ENCODE data around the gene SGSM1.
A peak's percentile ranks its signal among the peaks of the same experiment; 100 is the strongest.
"Not testable (repeated sequence)": the region's sequence is repeated elsewhere in the genome, so short reads cannot be mapped to it uniquely, and the experiment has no call there.

Gene SGSM1

GRCh38 chr22:24901448-24901847 lies 95.4 kb downstream of the SGSM1 start:
- no peak for DNase-seq

GRCh38 chr22:24905909-24906308 lies 99.9 kb downstream of the SGSM1 start:
- no peak for DNase-seq

- not testable (repeated sequence) for DNase-seq
These were observed 101.1 kb downstream of the SGSM1 start for GRCh38 chr22:24907101-24907500.

GRCh38 chr22:24920029-24920428 lies 114.0 kb downstream of the SGSM1 start:
- no peak for DNase-seq

- no peak for DNase-seq
These were observed 119.8 kb downstream of the SGSM1 start for GRCh38 chr22:24925586-24926427.

- no peak for DNase-seq
These were observed 120.4 kb downstream of the SGSM1 start for GRCh38 chr22:24926428-24926725.

- no peak for DNase-seq
These were observed 121.0 kb downstream of the SGSM1 start for GRCh38 chr22:24926849-24927579.

- no peak for DNase-seq
These were observed 122.3 kb downstream of the SGSM1 start for GRCh38 chr22:24928322-24928721.

GRCh38 chr22:24930678-24931077 lies 124.7 kb downstream of the SGSM1 start:
- no peak for DNase-seq

- no peak for DNase-seq
These were observed 129.9 kb downstream of the SGSM1 start for GRCh38 chr22:24935771-24936483.

- DNase-seq: peak in 1 of 2 experiments; percentile 6
These were observed 131.1 kb downstream of the SGSM1 start for GRCh38 chr22:24937114-24937513.

- peak in 1 of 2 experiments; percentile 61 for DNase-seq
These were observed 132.8 kb downstream of the SGSM1 start for GRCh38 chr22:24938741-24939341.

GRCh38 chr22:24942301-24942700 lies 136.3 kb downstream of the SGSM1 start:
- DNase-seq: no peak

- no peak for DNase-seq
These were observed 138.4 kb downstream of the SGSM1 start for GRCh38 chr22:24944217-24944937.

- DNase-seq: no peak
These were observed 139.4 kb downstream of the SGSM1 start for GRCh38 chr22:24945430-24945829.

- no peak for DNase-seq
These were observed 141.4 kb downstream of the SGSM1 start for GRCh38 chr22:24947383-24947782.

GRCh38 chr22:24947881-24948280 lies 141.9 kb downstream of the SGSM1 start:
- DNase-seq: no peak

- no peak for DNase-seq
These were observed 142.6 kb downstream of the SGSM1 start for GRCh38 chr22:24948356-24949202.

- no peak for DNase-seq
These were observed 144.4 kb downstream of the SGSM1 start for GRCh38 chr22:24950272-24950902.

GRCh38 chr22:24951942-24952836 lies 146.2 kb downstream of the SGSM1 start, which contains the start of gene KIAA1671:
Gene KIAA1671 (plus strand): TSS chr22:24952716. CDS start chr22:25028000, 75,284 bp downstream.
- peak; percentile 18 to 82 for DNase-seq
